GM19099 (cell line): ENCODE measurements around the gene RPL35.

Experiments used
- POLR2A ChIP-seq: IDR thresholded peaks from 3 replicates; pipeline ENCODE4 v1.6.1; 2011; ENCODE audit warnings: low read depth; ENCODE audit not compliant: insufficient read length; ENCODE audit errors: extremely low read depth

Gene RPL35

GRCh38 chr9:124843456-124844034, 18.2 kb downstream of the RPL35 start:
- no peak for TF ChIP-seq POLR2A

- no peak for TF ChIP-seq POLR2A
Measured at GRCh38 chr9:124841075-124841821, 20.5 kb downstream of the RPL35 start.

- TF ChIP-seq POLR2A, result no peak
Measured at GRCh38 chr9:124840300-124840833, 21.4 kb downstream of the RPL35 start.

GRCh38 chr9:124839612-124840299, 22.0 kb downstream of the RPL35 start:
- no peak for TF ChIP-seq POLR2A

GRCh38 chr9:124835026-124835557, 26.7 kb downstream of the RPL35 start:
- no peak for TF ChIP-seq POLR2A

GRCh38 chr9:124834591-124834990, 27.2 kb downstream of the RPL35 start:
- TF ChIP-seq POLR2A, result no peak

- TF ChIP-seq POLR2A, result no peak
Measured at GRCh38 chr9:124831642-124832364, 30.0 kb downstream of the RPL35 start.

GRCh38 chr9:124830593-124830992, 31.2 kb downstream of the RPL35 start:
- no peak for TF ChIP-seq POLR2A

GRCh38 chr9:124829334-124829669, 32.5 kb downstream of the RPL35 start:
- TF ChIP-seq POLR2A, result no peak

- TF ChIP-seq POLR2A, result no peak
Measured at GRCh38 chr9:124828489-124829333, 33.0 kb downstream of the RPL35 start.

GRCh38 chr9:124820698-124821623, 40.8 kb downstream of the RPL35 start:
- no peak for TF ChIP-seq POLR2A

- TF ChIP-seq POLR2A, result no peak
Measured at GRCh38 chr9:124818431-124819281, 43.1 kb downstream of the RPL35 start.
